Measurements from ENCODE around the gene IQSEC1.

GRCh38 chr3:13006216-13006990 is 66.8 kb downstream of the IQSEC1 start:
- TF ChIP-seq CTCF (IDR thresholded peaks at IDR 0.05) (no peak), POLR2AphosphoS5 (IDR thresholded peaks at IDR 0.05) (no peak), EP300 (IDR thresholded peaks at IDR 0.05) (no peak)

Data from sigmoid colon (tissue), 4 donors.